GM18499 (cell line): ENCODE results near the gene DMD.

Experiments used
- ATAC-seq: cut with Tn5 transposase; IDR thresholded peaks from one replicate; pipeline ENCODE4 v1.9.1; 2021; ENCODE audit warnings: moderate number of reproducible peaks; ENCODE audit not compliant: insufficient read depth, unreplicated experiment

Gene DMD

DNA sequence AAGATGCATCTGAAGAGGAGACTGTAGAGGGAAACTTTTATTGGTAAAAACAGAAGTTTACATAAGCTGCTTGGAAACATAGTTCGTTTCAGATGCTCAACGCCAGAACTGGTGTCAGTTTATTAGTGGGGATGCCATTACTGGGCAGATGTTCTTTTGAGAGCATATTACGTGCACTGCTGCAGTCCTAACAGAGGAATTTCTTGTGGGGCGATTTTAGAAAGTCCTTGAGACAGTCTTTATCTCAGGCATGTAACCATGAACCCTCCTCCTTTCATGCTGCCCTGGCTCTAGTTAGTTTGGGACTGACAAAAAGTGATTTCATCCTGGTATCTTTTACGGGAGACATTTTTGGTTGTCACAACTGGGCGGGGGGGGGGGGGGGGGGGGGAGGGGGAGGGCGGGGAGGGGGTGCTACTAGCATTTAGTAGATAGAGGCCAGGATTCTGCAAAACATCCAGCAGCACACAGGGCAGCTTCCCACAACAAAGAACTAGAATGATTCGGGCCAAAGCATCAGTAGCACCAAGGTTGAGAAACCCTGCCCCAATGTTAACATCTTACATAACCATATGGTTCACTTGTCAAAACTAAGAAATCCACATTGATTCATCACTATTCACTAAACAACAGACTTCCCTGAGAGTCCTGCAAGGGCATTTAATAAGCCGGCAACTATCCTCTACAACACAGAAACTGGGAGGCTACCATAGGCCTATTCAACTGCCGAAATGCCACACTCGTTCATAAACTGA, 2021.0 kb downstream of the DMD start:
- ATAC-seq: no peak

DNA sequence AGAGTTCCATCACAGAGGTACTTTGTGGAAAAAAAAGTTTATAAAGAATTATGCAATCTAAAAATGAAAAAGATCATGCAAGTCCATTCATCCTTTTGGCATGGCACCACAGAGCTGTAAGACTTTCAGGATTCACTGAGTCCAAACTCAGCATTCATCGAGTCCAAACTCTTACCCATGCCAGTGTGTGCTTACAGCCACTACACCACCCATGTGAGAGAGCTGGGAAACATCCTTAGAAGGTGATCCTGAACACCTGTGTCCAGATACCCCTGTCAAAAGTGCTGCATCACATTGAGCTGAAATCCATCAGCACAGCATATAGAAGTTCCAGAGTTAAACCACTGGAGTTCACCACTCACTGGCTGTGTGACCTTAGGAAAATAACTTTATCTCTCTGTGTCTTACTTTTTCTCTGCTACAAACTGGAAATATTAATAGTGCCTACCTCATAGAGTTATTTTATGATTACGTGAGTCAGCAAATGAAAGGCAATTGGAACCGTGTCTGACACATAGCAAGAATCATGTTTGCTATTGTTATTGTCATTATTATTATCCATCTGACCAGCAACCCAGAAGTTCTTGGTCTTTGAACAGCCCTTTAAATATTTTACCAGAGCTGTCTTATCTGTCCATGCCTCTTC, 2024.5 kb downstream of the DMD start:
- no peak for ATAC-seq

DNA sequence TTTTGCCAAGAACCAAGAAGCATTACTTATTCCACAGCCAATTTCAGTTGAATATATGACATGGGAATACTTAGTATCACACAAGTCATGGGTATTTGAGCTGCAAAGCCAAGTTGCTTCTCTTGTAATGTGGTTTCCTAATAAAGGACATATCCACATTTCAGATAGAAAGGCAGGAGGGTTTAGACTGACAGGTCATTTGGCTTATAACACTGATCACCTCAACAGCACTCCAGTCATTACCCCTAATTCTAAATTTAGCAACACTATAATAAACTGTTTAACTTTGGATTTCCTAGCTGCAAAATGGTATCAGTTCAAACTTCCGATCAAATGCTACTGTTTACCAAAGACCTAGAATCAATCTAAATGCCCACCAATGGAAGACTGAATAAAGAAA, 2025.5 kb downstream of the DMD start:
- ATAC-seq: no peak

GRCh38 chrX:31181377-31182000, 2029.9 kb downstream of the DMD start:
- no peak for ATAC-seq

DNA sequence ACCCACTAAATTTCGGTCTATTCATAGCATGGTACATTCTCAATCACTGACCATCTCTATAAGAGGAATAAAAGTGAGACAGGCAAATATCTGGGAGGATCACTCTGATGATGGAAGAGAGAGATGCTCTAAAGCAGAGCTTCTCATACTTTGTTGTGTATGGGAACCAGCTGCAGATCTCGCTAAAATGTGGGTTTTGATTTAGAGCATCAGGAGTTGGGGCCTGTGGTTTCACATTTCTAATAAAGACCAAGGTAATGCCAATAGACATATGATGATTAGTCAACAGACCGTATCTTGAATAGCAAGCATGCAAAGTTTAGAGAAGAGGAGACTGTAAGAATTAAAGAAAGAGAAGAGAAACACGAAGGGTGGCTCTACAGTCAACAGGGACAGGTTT, 2032.1 kb downstream of the DMD start:
- no peak for ATAC-seq

DNA sequence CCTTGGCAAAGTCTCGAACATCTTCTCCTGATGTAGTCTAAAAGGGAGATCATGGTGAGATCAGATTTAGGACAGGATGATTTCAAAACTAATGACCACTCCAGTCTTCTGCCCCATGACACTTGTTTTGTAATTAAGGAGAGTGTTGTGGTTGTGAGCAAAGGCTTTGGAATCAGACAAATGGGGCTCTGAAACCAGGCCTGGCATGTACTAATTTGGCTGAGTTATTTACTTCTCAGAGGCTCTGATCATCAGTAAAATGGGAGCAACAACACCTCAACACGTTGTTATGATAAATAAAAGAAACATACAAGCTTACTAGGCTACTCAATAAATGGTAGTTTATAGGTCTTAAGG, 2032.6 kb downstream of the DMD start:
- ATAC-seq: no peak

DNA sequence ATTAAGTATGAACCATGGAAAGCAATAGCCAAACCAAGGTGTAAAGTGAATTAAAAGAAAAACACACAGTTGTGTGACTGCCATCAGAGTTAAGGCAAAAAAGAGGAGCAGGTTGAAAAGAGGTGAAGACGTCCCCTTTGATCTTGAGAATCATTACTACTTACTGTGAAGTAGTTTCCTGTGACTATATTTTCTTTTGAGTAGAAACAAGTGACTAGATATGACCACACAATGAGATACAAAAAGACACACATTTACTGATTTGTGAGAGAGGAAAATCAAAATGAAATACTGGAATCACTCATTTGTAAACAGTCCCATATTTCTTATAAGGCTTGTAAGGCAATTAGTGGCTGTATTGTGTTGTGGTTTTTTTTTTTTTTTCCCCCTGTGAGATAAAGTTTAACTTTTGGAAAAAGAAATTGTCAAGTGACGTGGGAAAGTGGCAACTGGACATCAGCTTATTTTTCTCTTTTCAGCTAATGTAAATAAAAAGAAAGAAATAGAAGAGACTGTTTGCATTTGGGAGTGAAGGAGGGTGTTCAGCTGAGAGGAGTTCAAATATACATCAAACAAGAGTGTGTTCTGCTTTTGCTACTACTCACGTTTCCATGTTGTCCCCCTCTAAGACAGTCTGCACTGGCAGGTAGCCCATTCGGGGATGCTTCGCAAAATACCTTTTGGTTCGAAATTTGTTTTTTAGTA, 2033.1 kb downstream of the DMD start:
- ATAC-seq: no peak

DNA sequence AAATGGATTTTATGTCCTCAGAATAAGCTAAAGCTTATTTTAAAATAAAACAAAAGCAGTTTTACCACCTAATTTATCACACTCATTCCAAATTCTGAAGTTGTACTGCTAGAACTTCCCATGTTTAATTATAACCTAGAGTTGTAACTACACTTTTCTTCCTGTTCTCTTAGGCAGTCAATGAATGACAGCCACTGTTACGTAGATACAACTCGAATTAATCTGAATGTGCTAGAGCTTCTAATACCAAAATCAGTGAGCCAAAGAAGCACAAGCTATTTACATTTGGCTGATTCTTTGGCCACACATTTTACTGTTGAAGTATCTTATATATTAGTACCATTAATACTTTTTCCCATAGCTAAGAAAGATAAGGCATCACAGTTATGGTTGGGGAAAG, 2040.6 kb downstream of the DMD start:
- ATAC-seq: no peak

- peak; percentile 99 for ATAC-seq
Observed at GRCh38 chrX:31168551-31168950, 2042.8 kb downstream of the DMD start.

GRCh38 chrX:31166832-31167231, 2044.5 kb downstream of the DMD start:
- ATAC-seq: no peak

GRCh38 chrX:31166416-31166815, 2044.9 kb downstream of the DMD start:
- ATAC-seq: no peak

DNA sequence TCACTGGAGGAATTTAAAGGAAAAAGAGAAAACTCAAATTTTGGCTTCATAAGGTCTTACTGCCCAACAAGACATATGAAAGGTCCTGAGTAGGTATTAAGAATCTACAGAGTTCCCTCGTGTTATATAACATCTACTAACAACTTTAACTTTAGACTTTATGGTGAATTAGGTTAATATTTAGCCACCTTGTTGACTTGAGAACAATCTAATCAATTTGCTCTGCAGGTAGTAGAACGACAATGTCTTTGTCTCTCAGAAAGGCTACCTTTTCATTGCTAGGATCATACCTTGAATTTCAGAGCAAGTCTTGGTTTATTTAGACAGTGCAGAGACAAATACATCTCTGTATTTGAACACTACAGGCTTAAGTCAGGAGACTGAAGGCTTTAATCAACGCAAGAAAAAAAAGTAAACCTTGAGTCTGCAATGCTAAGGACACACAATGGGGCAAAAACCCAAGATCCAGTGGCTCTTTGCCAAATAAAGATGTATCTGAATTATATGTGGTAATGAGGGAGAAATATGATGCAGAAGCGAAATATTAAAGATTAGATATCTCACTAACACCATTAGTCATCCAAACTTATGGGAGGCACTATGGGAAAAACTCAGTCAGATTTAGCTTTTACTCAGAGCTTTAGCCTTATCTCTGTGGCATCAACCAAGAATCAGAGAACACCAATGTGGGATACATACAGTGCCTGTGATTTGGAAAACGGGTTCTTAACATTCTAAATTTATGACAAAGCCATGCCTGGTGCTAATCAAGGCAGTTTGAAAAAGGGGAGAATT, 2045.9 kb downstream of the DMD start:
- ATAC-seq: no peak

DNA sequence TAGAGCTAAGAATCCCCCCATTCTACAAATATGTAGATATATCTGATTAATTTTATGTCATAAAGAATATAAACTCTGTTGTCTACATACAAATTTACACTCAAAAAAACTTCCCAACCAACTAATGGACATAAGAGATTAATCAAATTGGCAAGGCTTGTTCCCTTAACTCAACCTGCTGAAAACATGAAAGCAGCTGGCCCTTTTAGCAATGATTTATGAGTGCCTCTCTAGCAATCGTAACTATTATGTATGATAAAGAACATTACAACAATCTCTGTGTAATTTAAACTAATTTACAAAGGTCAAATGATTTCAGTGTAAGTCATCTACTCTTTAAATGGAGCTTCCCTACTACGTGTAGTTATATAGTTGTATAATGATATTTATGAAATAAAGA, 2056.4 kb downstream of the DMD start:
- no peak for ATAC-seq

- no peak for ATAC-seq
Observed at GRCh38 chrX:31153475-31154047, 2057.8 kb downstream of the DMD start.

- ATAC-seq: no peak
Observed at GRCh38 chrX:31147175-31147574, 2064.2 kb downstream of the DMD start.

DNA sequence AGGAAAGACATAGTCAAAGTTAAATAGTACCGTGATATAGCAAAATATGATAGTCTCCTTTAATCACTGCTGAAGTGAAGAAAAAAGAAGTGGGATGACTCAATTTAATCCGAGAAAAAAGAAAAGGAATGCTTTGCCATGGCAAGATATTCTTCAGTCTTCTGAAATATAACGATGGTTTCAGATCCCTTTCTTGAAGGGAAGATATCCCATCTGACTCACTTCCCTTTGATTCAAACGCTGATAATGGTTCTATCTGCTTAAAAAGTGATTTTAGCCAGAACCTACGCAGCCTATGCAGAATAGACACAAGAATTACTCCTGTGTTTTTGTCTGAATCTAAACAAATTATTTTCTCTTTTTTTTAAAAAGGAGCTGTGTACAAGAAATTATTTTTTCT, 2071.4 kb downstream of the DMD start:
- ATAC-seq: no peak

DNA sequence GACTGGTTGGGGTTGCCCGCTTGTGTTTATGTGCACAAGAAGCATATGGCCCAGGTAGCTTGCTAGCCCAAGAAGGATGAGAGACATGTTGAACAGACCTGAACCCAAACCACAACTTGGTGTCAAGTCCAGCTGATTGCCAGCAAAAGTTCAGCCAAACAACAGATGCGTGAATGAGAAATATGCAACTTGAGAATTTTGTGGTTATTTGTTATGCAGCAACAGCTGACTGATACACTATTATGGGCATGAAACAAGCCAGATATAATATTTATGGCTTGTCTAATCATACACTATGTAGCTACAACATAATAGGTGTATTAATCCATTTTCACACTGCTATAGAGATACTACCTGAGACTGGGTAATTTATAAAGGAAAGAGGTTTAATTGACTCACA, 2073.2 kb downstream of the DMD start:
- no peak for ATAC-seq

GRCh38 chrX:31136144-31136611, 2075.2 kb downstream of the DMD start:
- ATAC-seq: peak; percentile 95

DNA sequence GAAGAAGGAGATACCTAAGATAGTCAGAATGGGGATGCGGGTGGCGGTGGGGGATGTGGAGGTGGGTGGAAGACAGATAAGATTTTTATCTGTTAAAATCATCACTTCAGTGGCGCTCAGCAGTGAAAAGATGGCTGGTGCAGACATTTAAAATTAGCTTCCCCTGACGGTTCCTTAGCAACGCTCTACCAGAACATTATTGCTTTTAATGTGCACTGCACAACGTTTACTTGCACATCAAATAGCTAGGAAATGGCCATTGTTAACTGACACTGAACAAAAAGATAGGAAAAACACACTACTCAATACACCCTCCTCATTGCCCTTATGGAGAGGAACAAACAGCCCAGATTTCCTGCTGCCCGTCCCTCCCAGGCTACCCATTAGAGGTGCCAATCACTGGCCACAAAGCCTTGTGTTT, 2078.5 kb downstream of the DMD start:
- ATAC-seq: no peak
